Esophagus muscularis mucosa (tissue), 4 donors: ENCODE data around the gene SH3BP1. TPM values are rescaled to one million over a fixed set of nuclear protein-coding genes. Genes with fewer than 3 reads are reported as not detected.

Experiments used
- DNase-seq: peaks from one replicate; pipeline ENCODE4 v3.0.0-alpha.2; 2017; ENCODE audit errors: extremely low spot score
- H3K27ac ChIP-seq, 4 donors: fragments of 200-600 bp; sonication (generic); replicated peaks in 1 of 4; 1 replicate in 3 of 4; 2 replicates in 1 of 4; pipeline ENCODE4 v1.5.1; 2016 to 2019; ENCODE audit warnings: mild to moderate bottlenecking in 1 of 4
- H3K27me3 ChIP-seq, 4 donors: fragments of 200-600 bp; sonication (generic); one replicate each; pipeline versions ENCODE4 v1.5.1 to v1.6.0; 2016 to 2019
- H3K36me3 ChIP-seq, 4 donors: fragments of 200-600 bp; sonication (generic); one replicate each; pipeline ENCODE4 v1.5.1; 2016 to 2019
- H3K4me1 ChIP-seq, 4 donors: fragments of 200-600 bp; sonication (generic); one replicate each; pipeline ENCODE4 v1.5.1; 2016 to 2019
- H3K4me3 ChIP-seq, 4 donors: fragments of 200-600 bp; sonication (generic); 1 replicate in 2 of 4; 2 replicates in 2 of 4; pipeline ENCODE4 v1.5.1; 2016 to 2019; ENCODE audit warnings: mild to moderate bottlenecking in 4 of 4, moderate library complexity in 1 of 4
- H3K9me3 ChIP-seq, 4 donors: fragments of 200-600 bp; sonication (generic); 1 replicate in 3 of 4; 2 replicates in 1 of 4; pipeline ENCODE4 v1.5.1; 2016 to 2019
- CTCF ChIP-seq, 3 experiments: fragments of 200-600 bp in 2 of 3; fragments of 450-650 bp in 1 of 3; sonication (generic) in 2 of 3; IDR thresholded peaks; one replicate each; pipeline ENCODE4 v1.5.1; 2017 to 2019; ENCODE audit warnings: antibody characterized with exemption in 3 of 3, mild to moderate bottlenecking in 2 of 3, moderate library complexity in 1 of 3
- EP300 ChIP-seq: sonication (generic); formaldehyde crosslinking; IDR thresholded peaks from one replicate; pipeline ENCODE4 v1.6.1; 2017; ENCODE audit warnings: antibody characterized with exemption
- POLR2A ChIP-seq: fragments of 450-650 bp; IDR thresholded peaks from one replicate; pipeline ENCODE4 v1.6.1; 2017; ENCODE audit warnings: antibody characterized with exemption, moderate library complexity, mild to moderate bottlenecking, low read depth
- POLR2AphosphoS5 ChIP-seq, 2 donors: sonication (generic); formaldehyde crosslinking; IDR thresholded peaks; one replicate each; pipeline ENCODE4 v1.6.1; 2017; ENCODE audit warnings: antibody characterized with exemption in 2 of 2
- WGBS: methylation state at CpG from one replicate; pipeline ENCODE4 v1.1.5; 2018; 5-methylcytosine and 5-hydroxymethylcytosine counted together
- intact Hi-C: fragments of 100-400 bp; cut with DNase I; formaldehyde crosslinking; loops from one replicate; pipeline ENCODE4 v1.15.1; 2023
- total RNA-seq, 4 donors: library from RNA; depleted of rRNA; stranded (reverse); fragments of >200 nt; gene quantifications; one replicate each; pipeline versions ENCODE4 v1.1.0 to v1.2.1, GENCODE V29; 2016

Gene SH3BP1
- total RNA-seq, 4 donors from 2014 or later: 1.5 to 7.5 (median 4.3) TPM

GRCh38 chr22:37636949-37637273 lies 2.6 kb upstream of the SH3BP1 start:
- intact Hi-C loops: no loop called here
- H3K4me3 ChIP-seq: no peak overlapping the region

DNA sequence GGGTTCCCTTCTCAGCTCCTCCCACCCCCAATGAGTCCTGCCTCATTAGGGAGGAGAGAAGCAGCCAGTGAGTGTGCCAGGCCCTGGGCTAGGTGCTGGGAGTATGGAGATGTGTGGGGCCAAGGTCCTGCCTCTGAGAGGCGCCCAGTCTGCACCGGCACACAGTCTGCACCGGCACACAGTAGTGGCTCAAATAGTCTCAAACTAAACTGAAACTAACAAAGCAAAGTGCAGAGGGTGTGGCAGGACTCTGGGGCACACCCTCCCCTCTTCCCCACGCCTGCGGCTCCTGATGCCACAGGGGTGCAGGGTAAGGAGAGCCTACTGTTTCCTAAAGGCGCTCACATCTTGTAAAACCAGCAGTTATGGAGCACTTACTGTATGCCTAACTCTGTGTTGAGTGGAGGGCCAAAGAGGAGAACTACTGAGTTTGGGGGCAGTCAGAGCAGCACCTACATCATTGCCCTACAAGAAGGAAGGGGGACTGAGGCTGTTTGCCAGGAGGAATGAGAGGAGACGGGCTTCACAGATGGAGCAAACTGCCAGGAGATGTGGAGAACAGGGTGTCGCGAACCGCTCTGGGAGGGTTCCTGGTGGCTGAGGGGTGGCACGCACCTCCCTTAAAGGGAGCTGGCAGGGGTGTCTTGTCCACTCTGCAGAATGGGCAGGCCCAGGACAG lies 939 bp upstream of the SH3BP1 start:
- intact Hi-C loops: no loop called here
- Histone ChIP-seq H3K4me1 (peaks cover 46 to 67% (median 52%) of the 10 kb centered on the region in 4 donors), H3K36me3 (no peaks in the 10 kb centered on the region), H3K9me3 (no peaks in the 10 kb centered on the region), H3K27me3 (peaks cover 3 to 35% (median 12%) of the 10 kb centered on the region in 4 donors), H3K27ac (peak overlapping the region in 1 of 4 donors; percentile 55), H3K4me3 (peak overlapping the region; percentile 54 to 72 (median 58))
- DNase-seq: no peak
- 71% methylated on average over 9 of the region's 11 CpGs for WGBS
- TF ChIP-seq POLR2A (no peak), POLR2AphosphoS5 (IDR thresholded peaks at IDR 0.05) (no peak), EP300 (no peak), CTCF (IDR thresholded peaks at IDR 0.05) (no peak)

More at GRCh38 chr22:37636949-37637273, 2.6 kb upstream of the SH3BP1 start:
- H3K27ac ChIP-seq: peak overlapping the region in 1 of 4 donors; percentile 7
- no peak for DNase-seq
- WGBS: 71% methylated on average over 3 of the region's 3 CpGs
- TF ChIP-seq POLR2A: no peak
- TF ChIP-seq EP300: no peak
- no peak for TF ChIP-seq CTCF (IDR thresholded peaks at IDR 0.05)
- TF ChIP-seq POLR2AphosphoS5 (IDR thresholded peaks at IDR 0.05): no peak
- peaks cover 3 to 32% (median 12%) of the 10 kb centered on the region in 4 donors for H3K27me3 ChIP-seq
- peaks cover 0 to 10% (median 8%) of the 10 kb centered on the region in 4 donors for H3K36me3 ChIP-seq
- H3K9me3 ChIP-seq: no peaks in the 10 kb centered on the region
- H3K4me1 ChIP-seq: peaks cover 53 to 68% (median 57%) of the 10 kb centered on the region in 4 donors

- no peak for DNase-seq
- H3K4me1 ChIP-seq: peaks cover 33 to 54% (median 39%) of the 10 kb centered on the region in 4 donors
- no peak for TF ChIP-seq EP300
- TF ChIP-seq CTCF (IDR thresholded peaks at IDR 0.05): no peak
- no peak for TF ChIP-seq POLR2AphosphoS5 (IDR thresholded peaks at IDR 0.05)
- no peak for TF ChIP-seq POLR2A
- no peaks in the 10 kb centered on the region for H3K9me3 ChIP-seq
- H3K27me3 ChIP-seq: peaks cover 3 to 35% (median 12%) of the 10 kb centered on the region in 4 donors
- intact Hi-C loops: no loop called here
- H3K36me3 ChIP-seq: no peaks in the 10 kb centered on the region
- H3K4me3 ChIP-seq: peak overlapping the region; percentile 54 to 72 (median 58)
- peak overlapping the region in 3 of 4 donors; percentile 37 to 65 (median 55) for H3K27ac ChIP-seq
- WGBS: 21% methylated on average over 10 of the region's 27 CpGs
These were observed 512 bp downstream of the SH3BP1 start for GRCh38 chr22:37639771-37640590.

GRCh38 chr22:37640591-37641560 lies 1.4 kb downstream of the SH3BP1 start:
- Histone ChIP-seq H3K4me1 (peaks cover 29 to 46% (median 36%) of the 10 kb centered on the region in 4 donors), H3K4me3 (peak overlapping the region; percentile 54 to 72 (median 58)), H3K27ac (peak overlapping the region in 1 of 4 donors; percentile 40), H3K27me3 (peaks cover 3 to 35% (median 12%) of the 10 kb centered on the region in 4 donors), H3K36me3 (peaks cover 0 to 4% (median 0%) of the 10 kb centered on the region in 4 donors), H3K9me3 (no peaks in the 10 kb centered on the region)
- intact Hi-C loops: no loop called here
- 81% methylated on average over 22 of the region's 24 CpGs for WGBS
- no peak for DNase-seq
- no peak for TF ChIP-seq POLR2A
- TF ChIP-seq POLR2AphosphoS5 (IDR thresholded peaks at IDR 0.05): no peak
- no peak for TF ChIP-seq CTCF (IDR thresholded peaks at IDR 0.05)
- no peak for TF ChIP-seq EP300
